ENCODE results near the gene NOVA2. TPM values are rescaled to one million over a fixed set of nuclear protein-coding genes. Genes with fewer than 3 reads are reported as not detected.

Gene NOVA2
- total RNA-seq, 1 experiment from 2014 or later: not detected

DNA sequence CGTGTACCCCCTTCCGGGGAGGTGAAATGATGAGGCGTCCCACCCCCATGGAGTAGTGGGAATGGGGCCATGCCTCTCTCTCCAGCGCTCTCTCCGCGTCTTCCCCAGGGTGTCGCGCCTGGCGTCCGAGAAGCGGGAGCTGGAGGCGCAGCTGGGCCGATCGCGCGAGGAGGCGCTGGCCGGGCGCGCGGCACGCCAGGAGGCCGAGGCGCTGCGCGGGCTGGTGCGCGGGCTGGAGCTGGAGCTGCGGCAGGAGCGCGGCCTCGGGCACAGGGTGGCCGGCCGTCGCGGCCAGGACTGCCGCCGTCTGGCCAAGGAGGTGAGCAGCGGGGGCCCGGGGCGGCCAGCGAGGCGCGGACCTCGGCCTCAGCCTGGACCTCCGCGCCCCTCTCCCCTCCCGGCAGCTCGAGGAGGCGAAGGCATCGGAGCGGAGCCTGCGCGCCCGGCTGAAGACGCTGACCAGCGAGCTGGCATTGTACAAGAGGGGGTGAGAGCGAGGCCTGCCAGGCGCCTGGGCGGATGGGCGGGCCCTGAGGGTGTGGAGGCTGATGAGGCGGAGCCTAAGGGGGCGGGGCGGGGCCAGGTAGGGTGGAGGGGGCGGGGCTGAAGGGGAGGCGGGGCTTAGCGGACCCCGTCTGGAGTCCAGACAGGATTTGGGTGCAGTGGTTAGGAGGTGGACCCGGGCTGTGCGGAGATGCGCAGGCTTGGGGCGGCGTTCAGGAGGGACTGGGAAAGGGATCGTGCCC is 41.4 kb upstream of the NOVA2 start:
- Histone ChIP-seq H3K9me3 (ENCODE audit: low read depth, low read length, poor library complexity, severe bottlenecking) (no peaks in the 10 kb centered on the region), H3K36me3 (ENCODE audit: insufficient read depth, low read length, poor library complexity, severe bottlenecking) (no peaks in the 10 kb centered on the region), H3K27me3 (replicated peaks; ENCODE audit: insufficient read depth, low read depth, low read length, poor library complexity) (peaks cover 12% of the 10 kb centered on the region), H3K4me1 (ENCODE audit: insufficient read depth, low read length, poor library complexity, severe bottlenecking) (peaks cover 15% of the 10 kb centered on the region), H3K4me3 (ENCODE audit: low read depth, low read length, poor library complexity, severe bottlenecking) (peak overlapping the region; percentile 50), H3K27ac (ENCODE audit: low read depth, low read length, poor library complexity, severe bottlenecking) (no peak overlapping the region)
- ChIA-PET CTCF (interaction anchor here (0.7 kb wide), 1 partner anchor 11 kb away, joined by 4 read pairs; no protein-coding TSS in a partner anchor), POLR2A (ENCODE audit: low non-redundant PET) (no interaction called here)
- TF ChIP-seq EZH2 (IDR thresholded peaks at IDR 0.05; ENCODE audit: borderline replicate concordance, low read depth, low read length, poor library complexity, severe bottlenecking): no peak
- TF ChIP-seq, protein P1, sequence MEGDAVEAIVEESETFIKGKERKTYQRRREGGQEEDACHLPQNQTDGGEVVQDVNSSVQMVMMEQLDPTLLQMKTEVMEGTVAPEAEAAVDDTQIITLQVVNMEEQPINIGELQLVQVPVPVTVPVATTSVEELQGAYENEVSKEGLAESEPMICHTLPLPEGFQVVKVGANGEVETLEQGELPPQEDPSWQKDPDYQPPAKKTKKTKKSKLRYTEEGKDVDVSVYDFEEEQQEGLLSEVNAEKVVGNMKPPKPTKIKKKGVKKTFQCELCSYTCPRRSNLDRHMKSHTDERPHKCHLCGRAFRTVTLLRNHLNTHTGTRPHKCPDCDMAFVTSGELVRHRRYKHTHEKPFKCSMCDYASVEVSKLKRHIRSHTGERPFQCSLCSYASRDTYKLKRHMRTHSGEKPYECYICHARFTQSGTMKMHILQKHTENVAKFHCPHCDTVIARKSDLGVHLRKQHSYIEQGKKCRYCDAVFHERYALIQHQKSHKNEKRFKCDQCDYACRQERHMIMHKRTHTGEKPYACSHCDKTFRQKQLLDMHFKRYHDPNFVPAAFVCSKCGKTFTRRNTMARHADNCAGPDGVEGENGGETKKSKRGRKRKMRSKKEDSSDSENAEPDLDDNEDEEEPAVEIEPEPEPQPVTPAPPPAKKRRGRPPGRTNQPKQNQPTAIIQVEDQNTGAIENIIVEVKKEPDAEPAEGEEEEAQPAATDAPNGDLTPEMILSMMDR (conservative IDR thresholded peaks at IDR 0.05; ENCODE audit: low read depth, low read length): no peak
- intact Hi-C loops (cut with micrococcal nuclease; ENCODE audit: unreplicated experiment): no loop called here
- peak; percentile 74 for DNase-seq (ENCODE audit: low spot score)
- no TSS peak for BruUV-seq (replicated peaks)

DNA sequence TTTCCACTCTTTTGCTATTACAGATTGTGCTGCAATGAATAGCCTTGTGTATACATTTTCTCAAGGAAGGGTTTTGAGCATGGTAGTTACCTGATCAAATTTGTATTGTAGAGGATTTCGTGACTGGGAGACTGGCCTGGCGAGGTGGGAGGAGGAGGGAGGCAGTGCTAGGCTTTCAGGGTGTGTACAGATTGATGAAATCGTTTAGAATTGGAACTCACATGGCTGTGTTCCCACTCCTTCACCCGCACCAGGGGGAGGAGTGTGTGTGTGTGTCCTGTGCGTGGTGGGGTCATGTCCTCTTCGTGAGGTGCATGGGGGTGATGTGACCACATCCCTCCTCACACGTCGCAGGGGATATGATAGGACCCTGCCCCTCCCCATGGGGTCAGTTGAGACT is 40.9 kb upstream of the NOVA2 start:
- no peak overlapping the region for H3K27ac ChIP-seq (ENCODE audit: low read depth, low read length, poor library complexity, severe bottlenecking)
- H3K9me3 ChIP-seq (ENCODE audit: low read depth, low read length, poor library complexity, severe bottlenecking): no peaks in the 10 kb centered on the region
- POLR2A ChIA-PET (ENCODE audit: low non-redundant PET): no interaction called here
- no peak for DNase-seq (ENCODE audit: low spot score)
- H3K27me3 ChIP-seq (replicated peaks; ENCODE audit: insufficient read depth, low read depth, low read length, poor library complexity): peaks cover 12% of the 10 kb centered on the region
- peaks cover 15% of the 10 kb centered on the region for H3K4me1 ChIP-seq (ENCODE audit: insufficient read depth, low read length, poor library complexity, severe bottlenecking)
- TF ChIP-seq, protein P1 (conservative IDR thresholded peaks at IDR 0.05; ENCODE audit: low read depth, low read length): no peak
- no peak for TF ChIP-seq EZH2 (IDR thresholded peaks at IDR 0.05; ENCODE audit: borderline replicate concordance, low read depth, low read length, poor library complexity, severe bottlenecking)
- peak overlapping the region; percentile 50 for H3K4me3 ChIP-seq (ENCODE audit: low read depth, low read length, poor library complexity, severe bottlenecking)
- CTCF ChIA-PET: interaction anchor here (0.7 kb wide), 1 partner anchor 12 kb away, joined by 4 read pairs; no protein-coding TSS in a partner anchor
- BruUV-seq (replicated peaks): no TSS peak
- H3K36me3 ChIP-seq (ENCODE audit: insufficient read depth, low read length, poor library complexity, severe bottlenecking): no peaks in the 10 kb centered on the region
- intact Hi-C loops (cut with micrococcal nuclease; ENCODE audit: unreplicated experiment): no loop called here

DNA sequence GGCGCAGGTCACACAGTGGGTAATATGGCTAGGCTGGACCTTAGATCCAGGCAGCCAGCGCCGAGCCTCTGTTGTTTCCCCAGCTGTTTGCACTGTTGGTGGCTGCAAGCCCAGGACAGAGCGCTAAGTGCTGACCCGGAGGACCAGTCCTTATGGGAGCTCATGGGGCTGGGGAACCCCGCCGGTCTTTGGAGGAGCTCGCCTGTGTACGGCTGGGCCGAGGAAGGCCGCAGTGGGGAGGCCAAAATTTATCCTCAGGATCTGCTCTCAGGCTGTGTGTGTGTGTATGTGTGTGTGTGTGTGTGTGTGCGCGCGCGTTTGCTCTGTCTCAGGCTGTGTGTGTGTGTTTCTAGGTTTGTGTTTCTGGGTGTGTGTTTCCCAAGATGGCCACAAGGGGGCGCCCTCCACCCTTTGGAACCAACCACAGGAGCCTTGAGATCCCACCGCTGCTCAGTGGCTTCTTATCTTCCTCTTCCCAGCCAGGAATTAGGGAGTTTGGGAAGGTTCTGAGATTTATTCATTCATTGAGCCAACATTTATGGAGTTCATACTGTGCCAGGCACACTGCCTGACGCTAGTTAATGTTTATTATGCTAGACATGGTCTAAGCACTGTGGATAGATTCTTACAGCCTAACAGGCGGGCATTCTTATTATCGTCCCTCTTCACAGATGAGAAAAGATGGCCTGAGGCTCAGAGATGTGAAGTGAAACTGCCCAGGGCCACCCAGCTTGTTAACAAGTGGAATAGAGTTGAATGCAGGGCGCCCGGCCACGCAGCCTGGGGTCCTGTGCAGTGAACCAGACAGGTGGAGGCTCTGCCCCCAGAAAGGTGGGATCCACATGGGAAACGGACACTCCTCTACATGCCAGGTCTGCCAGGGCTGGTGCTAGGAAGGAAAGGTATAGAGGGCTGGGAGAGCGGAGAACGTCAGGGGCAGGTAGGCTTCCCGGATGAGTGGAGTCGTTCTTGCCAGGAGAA is 36.2 kb upstream of the NOVA2 start:
- H3K27me3 ChIP-seq (replicated peaks; ENCODE audit: insufficient read depth, low read depth, low read length, poor library complexity): peaks cover 5% of the 10 kb centered on the region
- peak; percentile 83 for DNase-seq (ENCODE audit: low spot score)
- TF ChIP-seq, protein P1 (conservative IDR thresholded peaks at IDR 0.05; ENCODE audit: low read depth, low read length): peak; percentile 89
- no peak for TF ChIP-seq EZH2 (IDR thresholded peaks at IDR 0.05; ENCODE audit: borderline replicate concordance, low read depth, low read length, poor library complexity, severe bottlenecking)
- no peaks in the 10 kb centered on the region for H3K9me3 ChIP-seq (ENCODE audit: low read depth, low read length, poor library complexity, severe bottlenecking)
- H3K27ac ChIP-seq (ENCODE audit: low read depth, low read length, poor library complexity, severe bottlenecking): no peak overlapping the region
- BruUV-seq (replicated peaks): no TSS peak
- H3K4me3 ChIP-seq (ENCODE audit: low read depth, low read length, poor library complexity, severe bottlenecking): no peak overlapping the region
- no peaks in the 10 kb centered on the region for H3K36me3 ChIP-seq (ENCODE audit: insufficient read depth, low read length, poor library complexity, severe bottlenecking)
- POLR2A ChIA-PET (ENCODE audit: low non-redundant PET): no interaction called here
- CTCF ChIA-PET: interaction anchor here (0.6 to 1.0 kb wide), 3 partner anchors 17 to 106 kb away, joined by 3 to 5 read pairs (median 4); no protein-coding TSS in a partner anchor
- intact Hi-C loops (cut with micrococcal nuclease; ENCODE audit: unreplicated experiment): no loop called here
- H3K4me1 ChIP-seq (ENCODE audit: insufficient read depth, low read length, poor library complexity, severe bottlenecking): peaks cover 4% of the 10 kb centered on the region

Data from A673 (cell line).